Dermis microvascular lymphatic vessel endothelial cell (primary cell): ENCODE results near the gene CCRL2. TPM values are rescaled to one million over a fixed set of nuclear protein-coding genes. Genes with fewer than 3 reads are reported as not detected.
"Not testable (repeated sequence)": the region's sequence is repeated elsewhere in the genome, so short reads cannot be mapped to it uniquely, and the experiment has no call there.

Source experiments
- DNase-seq, 2 donors: peaks; one replicate each; pipeline versions ENCODE4 v3.0.0 to v3.0.0-alpha.2; 2010; ENCODE audit warnings: low read depth in 2 of 2
- total RNA-seq: library from RNA; depleted of rRNA; stranded (reverse); fragments of >200 nt; gene quantifications from 2 replicates; pipeline ENCODE4 v1.2.1, GENCODE V29; 2014

Gene CCRL2
- total RNA-seq, 1 donor from 2014 or later: 1.3 TPM

GRCh38 chr3:46402902-46403301 is 4.2 kb upstream of the CCRL2 start:
- DNase-seq: not testable (repeated sequence)

- peak in 1 of 2 donors; percentile 56 for DNase-seq
Observed at GRCh38 chr3:46405301-46406019, 1.6 kb upstream of the CCRL2 start.

DNA sequence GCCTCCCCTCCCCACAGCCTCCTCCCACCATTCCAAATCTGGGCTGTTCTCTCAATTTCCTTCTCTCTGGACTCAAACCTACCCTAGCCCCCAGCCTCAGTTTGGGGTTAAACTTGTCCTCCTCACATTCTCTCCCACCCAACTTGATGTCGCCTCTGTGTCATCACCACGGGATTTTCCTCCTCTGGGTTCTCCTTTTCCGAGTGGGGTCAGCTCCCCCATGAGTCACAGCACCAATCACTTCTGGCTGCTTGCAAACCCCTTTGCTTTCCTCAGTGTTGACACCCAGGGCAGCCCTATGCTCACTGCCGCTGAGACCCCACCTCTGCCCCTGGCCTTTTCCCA is 644 bp upstream of the CCRL2 start:
- peak in 1 of 2 donors; percentile 54 for DNase-seq

DNA sequence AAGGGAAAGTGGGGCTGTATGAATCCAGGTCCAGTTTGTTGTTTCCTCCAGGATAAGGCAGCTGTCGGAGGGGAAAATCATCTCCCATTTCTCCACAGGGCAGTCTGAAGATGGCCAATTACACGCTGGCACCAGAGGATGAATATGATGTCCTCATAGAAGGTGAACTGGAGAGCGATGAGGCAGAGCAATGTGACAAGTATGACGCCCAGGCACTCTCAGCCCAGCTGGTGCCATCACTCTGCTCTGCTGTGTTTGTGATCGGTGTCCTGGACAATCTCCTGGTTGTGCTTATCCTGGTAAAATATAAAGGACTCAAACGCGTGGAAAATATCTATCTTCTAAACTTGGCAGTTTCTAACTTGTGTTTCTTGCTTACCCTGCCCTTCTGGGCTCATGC is 911 bp downstream of the CCRL2 start:
- peak in 1 of 2 donors; percentile 46 for DNase-seq

- DNase-seq: no peak
Observed at GRCh38 chr3:46408853-46409252, 1.8 kb downstream of the CCRL2 start.

- DNase-seq: no peak
Observed at GRCh38 chr3:46409739-46410489, 2.9 kb downstream of the CCRL2 start.

DNA sequence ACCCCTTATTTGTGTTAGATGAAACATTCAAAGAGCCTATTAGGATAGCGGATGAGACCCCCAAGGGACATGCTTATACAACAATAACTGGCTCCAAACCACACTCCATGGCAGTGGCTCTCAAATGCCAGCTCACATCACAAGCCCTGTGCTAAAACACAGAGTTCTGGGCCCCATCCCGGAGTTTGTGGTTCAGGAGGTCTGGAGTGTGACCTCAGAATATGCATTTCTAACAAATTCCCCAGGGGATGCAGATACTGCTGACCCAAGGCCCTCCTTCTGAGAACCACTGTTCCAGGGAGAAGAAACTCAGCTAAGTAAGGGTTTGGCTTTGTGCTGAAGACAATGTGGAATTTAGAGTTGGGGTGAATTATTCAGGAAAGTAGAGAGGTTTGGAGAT is 3.6 kb downstream of the CCRL2 start:
- DNase-seq: no peak

GRCh38 chr3:46411271-46411670 is 4.2 kb downstream of the CCRL2 start:
- no peak for DNase-seq

DNA sequence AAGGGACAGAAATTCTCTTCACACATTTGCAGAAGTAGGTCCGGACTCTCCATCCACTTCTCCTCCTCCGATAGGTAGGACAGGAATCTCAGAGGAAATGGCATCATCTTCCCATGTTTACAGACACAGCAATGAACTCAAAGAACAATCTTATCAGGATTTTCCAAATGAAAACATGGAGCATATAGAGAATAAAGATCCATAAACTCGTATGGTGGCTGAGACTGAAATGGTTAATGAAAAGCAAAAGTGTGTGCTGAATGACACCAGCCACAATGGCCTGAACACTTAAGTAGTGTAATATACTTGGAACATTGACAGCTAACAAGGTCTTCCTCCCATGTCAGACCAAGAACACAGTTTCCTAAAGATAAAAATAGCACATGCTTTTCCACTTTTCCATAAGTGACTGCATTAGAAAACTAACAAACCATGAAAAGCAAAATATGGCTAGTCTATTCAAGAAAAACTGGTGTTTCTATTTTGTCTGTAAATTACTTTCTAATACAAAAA is 5.8 kb downstream of the CCRL2 start:
- peak in 1 of 2 donors; percentile 53 for DNase-seq

GRCh38 chr3:46413951-46414350 is 6.9 kb downstream of the CCRL2 start:
- DNase-seq: no peak

- no peak for DNase-seq
Observed at GRCh38 chr3:46414739-46415138, 7.7 kb downstream of the CCRL2 start.

DNA sequence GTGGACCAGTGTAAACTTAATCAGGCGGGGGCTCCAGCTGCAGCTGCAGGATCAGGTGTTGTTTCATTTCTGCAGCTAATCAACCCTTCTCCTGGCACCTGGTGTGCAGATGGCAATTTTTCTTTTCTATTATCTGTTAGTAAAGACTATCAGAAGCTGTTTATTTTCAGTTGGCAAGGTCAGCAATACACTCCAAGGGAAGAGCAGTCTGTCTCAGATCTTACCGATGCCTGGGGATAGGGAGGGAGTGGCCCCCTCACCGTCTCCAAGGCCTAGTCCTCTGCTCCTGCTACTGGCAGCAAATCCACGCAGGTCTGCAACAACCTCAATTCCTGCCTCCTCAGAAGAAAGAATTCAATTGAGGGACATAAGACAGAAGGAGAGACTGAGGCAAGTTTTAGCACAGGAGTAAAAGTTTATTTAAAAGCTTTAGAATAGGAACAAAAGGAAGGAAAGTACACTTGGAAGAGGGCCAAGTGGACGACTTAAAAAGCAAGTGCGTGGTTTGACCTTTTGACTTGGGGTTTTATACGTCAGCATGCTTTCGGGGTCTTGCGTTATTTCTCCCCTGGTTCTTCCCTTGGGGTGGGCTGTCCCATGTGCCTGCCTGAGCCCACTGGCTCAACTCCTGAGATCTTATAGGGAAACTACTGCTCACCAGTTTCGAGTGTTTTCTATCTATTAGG is 9.2 kb downstream of the CCRL2 start:
- DNase-seq: no peak

DNA sequence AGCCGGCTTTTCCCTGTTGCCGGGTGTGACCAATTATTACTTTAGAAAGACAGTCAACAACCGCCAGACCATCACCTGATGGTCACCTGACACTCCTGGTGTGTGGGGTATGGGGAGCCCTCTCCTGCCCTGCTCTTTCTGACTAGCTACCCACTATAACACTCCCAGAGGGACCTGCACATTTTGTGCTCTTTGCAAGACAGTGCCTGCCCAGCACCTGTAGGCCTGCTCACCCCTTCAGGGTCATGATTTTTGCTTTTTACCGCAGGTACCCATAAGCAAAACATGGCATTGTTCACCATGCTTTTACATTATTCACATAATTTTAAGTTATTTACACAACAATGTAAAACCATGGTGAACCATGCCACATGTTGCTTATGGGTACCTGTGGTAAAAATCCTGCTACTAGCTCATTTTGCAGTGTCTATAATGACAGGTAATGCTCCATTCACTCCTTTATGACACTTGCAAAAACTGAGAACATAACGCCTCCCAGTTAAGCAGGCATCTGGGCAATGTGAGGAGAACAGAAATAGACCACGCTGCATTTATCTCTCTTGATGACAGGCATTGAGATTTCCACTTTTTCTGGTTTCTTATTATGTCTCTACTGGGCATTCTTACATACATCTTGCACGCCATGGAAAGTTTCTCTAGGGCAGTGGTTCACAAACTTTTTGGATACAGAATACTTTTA is 9.9 kb downstream of the CCRL2 start:
- DNase-seq: no peak

DNA sequence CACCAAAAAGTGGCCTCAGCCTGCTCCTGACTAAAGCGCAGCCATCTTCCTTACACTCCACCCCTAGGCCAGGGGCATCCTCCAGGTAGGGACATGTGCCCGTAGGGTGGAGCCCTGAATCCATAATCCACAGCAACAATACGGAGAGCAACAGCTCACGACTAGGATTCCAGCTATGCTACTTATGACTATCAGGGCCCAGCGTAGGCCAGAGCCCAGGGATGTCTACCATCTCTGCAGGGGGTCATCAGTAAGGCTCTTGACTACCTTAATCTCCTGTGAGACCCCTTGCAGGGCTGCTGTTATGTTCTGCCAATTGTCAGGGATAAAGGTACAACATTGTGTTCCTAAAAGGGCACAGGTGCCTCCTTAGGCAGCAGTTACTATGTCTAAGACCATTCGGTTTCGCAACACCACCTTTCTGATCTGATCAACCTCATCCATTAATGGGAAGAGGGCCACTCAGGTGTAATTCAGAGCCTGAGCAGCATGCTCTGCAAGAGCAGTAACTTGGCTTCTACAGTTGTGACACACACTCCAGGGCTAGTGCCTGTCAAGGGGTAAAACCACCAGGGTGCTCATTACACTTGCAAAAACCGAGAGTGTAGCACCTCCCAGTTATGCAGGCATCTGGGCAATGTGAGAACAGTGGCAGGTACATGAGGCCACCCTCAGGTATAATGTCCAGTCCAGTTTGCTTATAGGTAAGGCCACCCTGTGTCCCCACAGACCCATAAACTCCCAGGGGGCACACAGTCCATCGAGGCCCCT is 11.0 kb downstream of the CCRL2 start:
- DNase-seq: no peak

- DNase-seq: no peak
Observed at GRCh38 chr3:46419816-46420215, 12.8 kb downstream of the CCRL2 start.

GRCh38 chr3:46420931-46421330 is 13.9 kb downstream of the CCRL2 start:
- DNase-seq: no peak

DNA sequence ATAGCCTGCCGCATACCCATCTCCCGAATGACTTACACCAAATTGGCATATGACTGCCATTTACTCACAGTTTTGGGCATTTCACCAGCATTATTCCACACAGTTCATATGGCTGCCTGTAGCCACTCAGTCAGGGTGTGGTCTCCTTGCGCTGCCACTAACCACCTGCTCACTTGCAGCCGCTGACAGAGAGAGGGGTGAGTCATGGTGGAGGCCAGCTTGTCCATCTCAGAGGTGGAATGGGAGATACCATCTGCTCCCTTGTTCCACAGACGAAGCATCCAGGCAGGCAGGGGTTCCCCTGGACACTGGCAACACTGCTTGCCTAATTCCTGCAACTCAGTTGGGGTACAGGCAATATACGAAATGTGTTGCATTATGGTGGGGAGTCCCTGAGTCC is 15.6 kb downstream of the CCRL2 start:
- no peak for DNase-seq

DNA sequence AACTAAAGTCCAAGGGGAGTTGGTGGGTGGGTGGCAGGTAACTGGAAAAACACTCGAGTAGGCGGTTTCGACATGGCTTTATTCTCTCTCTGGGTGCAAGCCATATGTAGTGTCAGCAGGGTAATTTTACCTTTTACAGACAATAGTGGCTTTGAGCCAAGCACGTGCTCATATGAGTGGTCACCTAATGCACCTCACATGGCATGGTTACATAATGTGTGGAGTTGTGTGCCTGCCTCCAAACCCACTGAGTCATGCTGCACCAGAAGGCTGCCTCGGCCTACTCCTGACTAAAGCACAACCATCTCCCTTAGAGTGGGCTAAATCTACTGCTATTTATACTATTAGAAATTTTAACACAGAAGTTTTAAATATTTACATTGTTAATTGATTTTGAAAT is 16.5 kb downstream of the CCRL2 start:
- DNase-seq: peak; percentile 69 to 76

- not testable (repeated sequence) for DNase-seq
Observed at GRCh38 chr3:46426476-46426875, 19.4 kb downstream of the CCRL2 start.

DNA sequence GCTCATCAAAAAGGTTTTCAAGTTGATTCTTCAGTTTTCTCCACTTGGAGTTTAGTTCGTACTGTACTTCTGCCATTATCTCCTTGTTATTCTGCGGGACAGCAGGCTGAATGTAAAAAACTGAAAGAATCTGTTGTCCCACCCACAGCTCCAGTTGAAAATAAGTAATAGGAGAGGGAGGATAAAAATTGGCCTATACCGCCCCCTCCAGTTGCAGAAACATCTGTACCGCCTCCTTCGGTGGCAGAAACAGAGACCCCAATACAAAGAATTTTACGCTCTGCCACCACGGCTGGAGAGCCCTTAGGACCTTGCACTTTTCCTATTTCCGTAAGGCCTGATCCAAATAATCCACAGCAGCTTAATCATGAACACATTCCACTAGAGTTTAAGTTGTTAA is 20.3 kb downstream of the CCRL2 start:
- DNase-seq: peak in 1 of 2 donors; percentile 12
